GM23338 (cell line): Measurements from ENCODE around the gene ATF7. TPM values are rescaled to one million over a fixed set of nuclear protein-coding genes. Genes with fewer than 3 reads are reported as not detected.

Experiments
- ATAC-seq: fragments of 200-7000 bp; cut with Tn5 transposase; 3 replicates; pipeline ENCODE4 v1.9.1; 2020
- DNase-seq: peaks from one replicate; pipeline ENCODE4 v3.0.0-alpha.2; 2015; ENCODE audit warnings: low spot score
- H2AFZ ChIP-seq: fragments of 200-600 bp; sonication (generic); 2 replicates; pipeline ENCODE4 v1.8.0; 2016; ENCODE audit warnings: antibody characterized with exemption, mild to moderate bottlenecking, moderate library complexity
- H3F3A ChIP-seq: fragments of 200-600 bp; sonication (generic); replicated peaks from 2 replicates; pipeline ENCODE4 v1.8.0; 2017; ENCODE audit warnings: antibody characterized with exemption, mixed run types, low read depth
- H3K27ac ChIP-seq: fragments of 200-600 bp; sonication (generic); 2 replicates; pipeline ENCODE4 v1.6.1; 2016; ENCODE audit warnings: low read depth
- H3K27me3 ChIP-seq: fragments of 200-600 bp; sonication (generic); 2 replicates; pipeline ENCODE4 v1.8.0; 2016; ENCODE audit warnings: mild to moderate bottlenecking, mixed run types, moderate library complexity; ENCODE audit not compliant: insufficient read depth
- H3K36me3 ChIP-seq: fragments of 200-600 bp; sonication (generic); 2 replicates; pipeline ENCODE4 v1.8.0; 2016; ENCODE audit warnings: mild to moderate bottlenecking; ENCODE audit not compliant: insufficient read depth
- H3K4me1 ChIP-seq: fragments of 200-600 bp; sonication (generic); 2 replicates; pipeline ENCODE4 v1.8.0; 2016; ENCODE audit warnings: mild to moderate bottlenecking, moderate library complexity; ENCODE audit not compliant: insufficient read depth
- H3K4me2 ChIP-seq: fragments of 200-600 bp; sonication (generic); 2 replicates; pipeline ENCODE4 v1.7.1; 2017; ENCODE audit warnings: mixed run types
- H3K4me3 ChIP-seq: fragments of 200-600 bp; sonication (generic); 2 replicates; pipeline ENCODE4 v1.6.1; 2016; ENCODE audit warnings: mixed run types
- H3K79me2 ChIP-seq: fragments of 200-600 bp; sonication (generic); replicated peaks from 2 replicates; pipeline ENCODE4 v1.8.0; 2017; ENCODE audit warnings: mild to moderate bottlenecking; ENCODE audit not compliant: insufficient read depth
- H3K9me2 ChIP-seq: fragments of 200-600 bp; sonication (generic); 2 replicates; pipeline ENCODE4 v1.8.0; 2017; ENCODE audit not compliant: insufficient read depth
- H4K20me1 ChIP-seq: fragments of 200-600 bp; sonication (generic); replicated peaks from 2 replicates; pipeline ENCODE4 v1.8.0; 2017; ENCODE audit warnings: mild to moderate bottlenecking; ENCODE audit not compliant: insufficient read depth
- H3K27ac Mint-ChIP-seq: 2 replicates; pipeline ENCODE4 v1.8.0; 2020; ENCODE audit warnings: inconsistent platforms, mild to moderate bottlenecking, moderate library complexity, mixed read lengths
- H3K27me3 Mint-ChIP-seq: 3 replicates; pipeline ENCODE4 v1.8.0; 2022; ENCODE audit warnings: low read depth, mild to moderate bottlenecking, moderate library complexity, mixed read lengths, inconsistent platforms; ENCODE audit not compliant: insufficient read depth, poor library complexity
- H3K36me3 Mint-ChIP-seq: 3 replicates; pipeline ENCODE4 v1.8.0; 2021; ENCODE audit warnings: low read depth, mild to moderate bottlenecking, inconsistent platforms, moderate library complexity, mixed read lengths
- H3K4me1 Mint-ChIP-seq: 3 replicates; pipeline ENCODE4 v1.8.0; 2020; ENCODE audit warnings: mild to moderate bottlenecking, inconsistent platforms, mixed read lengths
- H3K4me3 Mint-ChIP-seq: 3 replicates; pipeline ENCODE4 v1.8.0; 2021; ENCODE audit warnings: moderate library complexity, mild to moderate bottlenecking, inconsistent platforms, mixed read lengths
- H3K9me3 Mint-ChIP-seq: 3 replicates; pipeline ENCODE4 v1.8.0; 2020; ENCODE audit warnings: moderate library complexity, mild to moderate bottlenecking, inconsistent platforms, mixed read lengths
- CREB1 ChIP-seq: fragments of 250-450 bp; sonication (Bioruptor Pico); IDR thresholded peaks from 2 replicates; pipeline ENCODE4 v1.5.0; 2020; ENCODE audit warnings: low read depth, mild to moderate bottlenecking, moderate library complexity
- CTCF ChIP-seq, 2 experiments: fragments of 200-600 bp in 1 of 2; sonication (generic) in 1 of 2; conservative IDR thresholded peaks; 2 replicates each; pipeline versions ENCODE4 v1.5.1 to v1.6.1; 2016 to 2017; ENCODE audit warnings: antibody characterized with exemption in 2 of 2, low read depth in 2 of 2, mild to moderate bottlenecking in 2 of 2, moderate library complexity in 1 of 2
- EZH2 ChIP-seq: fragments of 200-600 bp; sonication (generic); IDR thresholded peaks from one replicate; pipeline ENCODE4 v1.8.0; 2017; ENCODE audit warnings: antibody characterized with exemption, mild to moderate bottlenecking, low read depth; ENCODE audit not compliant: unreplicated experiment
- JUNB ChIP-seq: IDR thresholded peaks from one replicate; pipeline ENCODE4 v1.6.1; 2016; ENCODE audit warnings: antibody characterized with exemption; ENCODE audit not compliant: unreplicated experiment
- NANOG ChIP-seq: IDR thresholded peaks from 2 replicates; pipeline ENCODE4 v1.6.1; 2016; ENCODE audit warnings: antibody characterized with exemption, borderline replicate concordance
- POLR2AphosphoS5 ChIP-seq: IDR thresholded peaks from 2 replicates; pipeline ENCODE4 v1.6.1; 2016; ENCODE audit warnings: antibody characterized with exemption, low read depth
- REST ChIP-seq: IDR thresholded peaks from one replicate; pipeline ENCODE4 v1.6.1; 2018; ENCODE audit warnings: antibody characterized with exemption; ENCODE audit not compliant: unreplicated experiment
- STAT1 ChIP-seq: IDR thresholded peaks from one replicate; pipeline ENCODE4 v1.6.1; 2016; ENCODE audit warnings: antibody characterized with exemption; ENCODE audit not compliant: unreplicated experiment
- ZNF114 ChIP-seq: fragments of 250-450 bp; sonication (Bioruptor Pico); IDR thresholded peaks from 2 replicates; pipeline ENCODE4 v1.5.0; 2020; ENCODE audit warnings: mild to moderate bottlenecking, moderate library complexity
- ZNF331 ChIP-seq: fragments of 250-450 bp; sonication (Bioruptor Pico); IDR thresholded peaks from 2 replicates; pipeline ENCODE4 v1.5.0; 2020; ENCODE audit warnings: low read depth, mild to moderate bottlenecking, moderate library complexity
- ZNF462 ChIP-seq: fragments of 250-450 bp; sonication (Bioruptor Pico); IDR thresholded peaks from 2 replicates; pipeline ENCODE4 v1.5.0; 2020; ENCODE audit warnings: mild to moderate bottlenecking, moderate library complexity
- polyA plus RNA-seq: library from polyadenylated mRNA; unstranded; fragments of >200 nt; fragmentation: Nextera tagmentation; extraction: Ambion mirVana; gene quantifications from 2 replicates; pipeline ENCODE4 v1.2.1, GENCODE V29; 2016
- total RNA-seq: library from RNA; depleted of rRNA; stranded (reverse); fragments of >200 nt; shearing (Covaris generic); gene quantifications from 2 replicates; pipeline ENCODE4 v1.2.3, GENCODE V29; 2014

ATF7 gene
- total and polyA plus RNA-seq, 2 experiments from 2014 or later: 13.9 to 16.3 TPM

GRCh38 chr12:53514628-53515290 is 111.4 kb downstream of the ATF7 start:
- Histone ChIP-seq H3K27me3 (no peaks in the 10 kb centered on the region), H2AFZ (no peak overlapping the region), H3K79me2 (no peaks in the 10 kb centered on the region), H3K9me2 (no peaks in the 10 kb centered on the region), H3K36me3 (no peaks in the 10 kb centered on the region), H4K20me1 (peaks cover 3% of the 10 kb centered on the region; the same call in 1 of the 2 replicates), H3K4me2 (no peak overlapping the region), H3K27ac (no peak overlapping the region), H3K4me1 (no peaks in the 10 kb centered on the region), H3F3A (no peaks in the 10 kb centered on the region), H3K4me3 (no peak overlapping the region)
- Mint-ChIP-seq H3K9me3 (no peaks in the 10 kb centered on the region), H3K27ac (no peak overlapping the region), H3K36me3 (no peaks in the 10 kb centered on the region; the same call in 1 of the 3 replicates), H3K27me3 (peaks cover 1% of the 10 kb centered on the region), H3K4me1 (peaks cover 12% of the 10 kb centered on the region), H3K4me3 (no peak overlapping the region)
- ATAC-seq (no peak), DNase-seq (no peak)
- TF ChIP-seq ZNF462 (no peak), JUNB (no peak), ZNF331 (CRISPR knock-in tag) (no peak), POLR2AphosphoS5 (no peak), STAT1 (no peak), ZNF114 (CRISPR knock-in tag) (no peak), CTCF (conservative IDR thresholded peaks at IDR 0.05; ENCODE audit: low read depth in 2 of 2) (no peak), NANOG (no peak), REST (no peak), CREB1 (CRISPR knock-in tag) (no peak), EZH2 (no peak)
